H1 (cell line): ENCODE results near the gene OR2T27.
"Not testable (repeated sequence)": the region's sequence is repeated elsewhere in the genome, so short reads cannot be mapped to it uniquely, and the experiment has no call there.

Experiments used
- JUN ChIP-seq: IDR thresholded peaks from 2 replicates; pipeline ENCODE4 v1.6.1; 2011; ENCODE audit warnings: low read depth, mild to moderate bottlenecking, improper control_type of control experiment, low read length
- TF ChIP-seq, protein P1 (sequence below), 3 experiments: IDR thresholded peaks; 1 replicate in 2 of 3; 2 replicates in 1 of 3; pipeline versions ENCODE4 v1.5.1 to v1.6.1; 2011; ENCODE audit warnings: low read length in 3 of 3, mild to moderate bottlenecking in 3 of 3, inconsistent platforms in 2 of 3, low read depth in 1 of 3, moderate library complexity in 1 of 3; ENCODE audit not compliant: insufficient read depth in 1 of 3; ENCODE audit errors: control extremely low read depth in 1 of 3
- TF ChIP-seq, protein P2 (sequence below): IDR thresholded peaks from 2 replicates; pipeline ENCODE4 v1.6.1; 2011; ENCODE audit warnings: low read length, improper control_type of control experiment

DNA sequence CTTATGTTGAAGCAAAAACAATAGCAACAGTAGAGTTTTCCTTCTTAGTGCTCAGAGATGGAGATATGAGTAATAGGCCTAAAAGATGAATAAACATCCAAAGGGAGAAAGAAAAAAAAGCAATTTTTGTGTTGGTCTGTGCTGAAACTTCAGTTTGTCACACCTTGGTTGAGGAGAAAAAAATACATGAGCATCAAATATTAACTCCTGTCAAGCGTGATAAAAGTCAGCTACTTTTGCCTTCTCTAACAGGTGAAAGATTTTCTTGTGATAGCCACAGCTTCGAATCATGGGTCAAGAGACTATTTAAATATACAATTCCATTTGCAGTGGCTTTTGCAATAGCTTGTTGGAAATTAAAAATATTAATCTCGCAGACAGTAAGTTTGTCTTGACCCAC is 14.4 kb downstream of the OR2T27 start:
- TF ChIP-seq, protein P1, sequence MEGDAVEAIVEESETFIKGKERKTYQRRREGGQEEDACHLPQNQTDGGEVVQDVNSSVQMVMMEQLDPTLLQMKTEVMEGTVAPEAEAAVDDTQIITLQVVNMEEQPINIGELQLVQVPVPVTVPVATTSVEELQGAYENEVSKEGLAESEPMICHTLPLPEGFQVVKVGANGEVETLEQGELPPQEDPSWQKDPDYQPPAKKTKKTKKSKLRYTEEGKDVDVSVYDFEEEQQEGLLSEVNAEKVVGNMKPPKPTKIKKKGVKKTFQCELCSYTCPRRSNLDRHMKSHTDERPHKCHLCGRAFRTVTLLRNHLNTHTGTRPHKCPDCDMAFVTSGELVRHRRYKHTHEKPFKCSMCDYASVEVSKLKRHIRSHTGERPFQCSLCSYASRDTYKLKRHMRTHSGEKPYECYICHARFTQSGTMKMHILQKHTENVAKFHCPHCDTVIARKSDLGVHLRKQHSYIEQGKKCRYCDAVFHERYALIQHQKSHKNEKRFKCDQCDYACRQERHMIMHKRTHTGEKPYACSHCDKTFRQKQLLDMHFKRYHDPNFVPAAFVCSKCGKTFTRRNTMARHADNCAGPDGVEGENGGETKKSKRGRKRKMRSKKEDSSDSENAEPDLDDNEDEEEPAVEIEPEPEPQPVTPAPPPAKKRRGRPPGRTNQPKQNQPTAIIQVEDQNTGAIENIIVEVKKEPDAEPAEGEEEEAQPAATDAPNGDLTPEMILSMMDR (IDR thresholded peaks at IDR 0.05; ENCODE audit: control extremely low read depth in 1 of 3, insufficient read depth in 1 of 3, low read depth in 1 of 3, low read length in 3 of 3) = not testable (repeated sequence)
- TF ChIP-seq JUN = not testable (repeated sequence)
- TF ChIP-seq, protein P2, sequence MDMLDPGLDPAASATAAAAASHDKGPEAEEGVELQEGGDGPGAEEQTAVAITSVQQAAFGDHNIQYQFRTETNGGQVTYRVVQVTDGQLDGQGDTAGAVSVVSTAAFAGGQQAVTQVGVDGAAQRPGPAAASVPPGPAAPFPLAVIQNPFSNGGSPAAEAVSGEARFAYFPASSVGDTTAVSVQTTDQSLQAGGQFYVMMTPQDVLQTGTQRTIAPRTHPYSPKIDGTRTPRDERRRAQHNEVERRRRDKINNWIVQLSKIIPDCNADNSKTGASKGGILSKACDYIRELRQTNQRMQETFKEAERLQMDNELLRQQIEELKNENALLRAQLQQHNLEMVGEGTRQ = not testable (repeated sequence)
